Mononuclear cell (primary cell): ENCODE results near the gene CD70. TPM values are rescaled to one million over a fixed set of nuclear protein-coding genes. Genes with fewer than 3 reads are reported as not detected.
"Not testable (repeated sequence)": the region's sequence is repeated elsewhere in the genome, so short reads cannot be mapped to it uniquely, and the experiment has no call there.

Source experiments
- H3K27me3 ChIP-seq: 2 replicates; pipeline ENCODE4 v1.6.0; 2011; ENCODE audit warnings: low read length, control low read depth; ENCODE audit not compliant: insufficient read depth
- H3K4me1 ChIP-seq: 2 replicates; pipeline ENCODE4 v1.5.1; 2011; ENCODE audit warnings: mild to moderate bottlenecking, low read length, control low read depth; ENCODE audit not compliant: insufficient read depth
- H3K4me3 ChIP-seq: 2 replicates; pipeline ENCODE4 v1.5.1; 2011; ENCODE audit warnings: mild to moderate bottlenecking, low read length, moderate library complexity
- H3K9me3 ChIP-seq: 2 replicates; pipeline ENCODE4 v1.5.1; 2011; ENCODE audit warnings: low read depth, mild to moderate bottlenecking, control low read depth, low read length
- total RNA-seq: library from RNA; depleted of rRNA; stranded (reverse); fragments of >200 nt; gene quantifications from one replicate; pipeline ENCODE4 v1.2.3, GENCODE V29; 2012

CD70 gene
- 1.4 TPM for total RNA-seq

DNA sequence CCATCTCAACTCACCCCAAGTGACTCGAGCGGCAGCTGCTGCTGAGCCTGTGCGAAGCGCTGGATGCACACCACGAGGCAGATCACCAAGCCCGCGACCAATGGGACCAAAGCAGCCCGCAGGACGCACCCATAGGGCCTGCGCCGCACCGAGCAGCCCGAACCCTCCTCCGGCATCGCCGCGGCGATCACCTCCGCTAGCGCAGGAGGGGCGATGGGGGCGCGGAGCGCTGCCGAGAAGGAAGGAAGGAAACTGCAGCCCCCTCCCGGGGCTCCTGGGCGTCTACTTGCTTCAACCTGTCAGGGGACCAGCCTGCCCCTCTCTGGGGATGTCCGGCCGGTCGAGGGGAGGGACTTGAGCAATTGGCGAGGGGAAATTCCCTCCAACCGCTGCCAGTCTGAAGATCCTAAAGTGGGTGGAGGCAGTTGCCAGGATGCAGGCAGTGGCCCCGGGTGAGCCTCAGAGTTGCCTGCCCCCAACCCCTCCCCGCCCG, at the start of gene CD70:
Gene CD70, minus strand, starts transcription at position 324 of the 493 bp plus-strand sequence. Its CDS starts 148 bp downstream, at position 176.
- Histone ChIP-seq H3K9me3 (no peaks in the 10 kb centered on the region), H3K27me3 (peaks cover 73% of the 10 kb centered on the region), H3K4me3 (peak within 1 kb of the TSS; percentile 4), H3K4me1 (peaks cover 48% of the 10 kb centered on the region)

DNA sequence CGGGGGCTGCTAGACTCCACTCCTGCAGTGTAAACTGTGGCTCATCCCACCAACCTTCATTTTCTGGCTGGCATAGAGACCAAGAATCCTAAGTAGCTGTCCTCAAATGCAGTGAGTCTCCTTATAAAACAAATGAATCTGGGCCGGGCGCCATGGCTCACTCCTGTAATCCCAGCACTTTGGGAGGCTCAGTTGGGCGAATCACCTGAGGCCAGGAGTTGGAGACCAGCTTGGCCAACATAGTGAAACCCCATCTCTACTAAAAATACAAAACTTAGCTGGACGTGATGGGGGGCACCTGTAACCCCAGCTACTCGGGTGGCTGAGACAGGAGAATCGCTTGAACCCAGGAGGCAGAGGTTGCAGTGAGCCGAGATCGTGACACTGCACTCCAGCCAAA, 49.4 kb upstream of the CD70 start:
- not testable (repeated sequence) for H3K4me3 ChIP-seq, H3K27me3 ChIP-seq, H3K9me3 ChIP-seq
- H3K4me1 ChIP-seq = peaks cover 17% of the 10 kb centered on the region

DNA sequence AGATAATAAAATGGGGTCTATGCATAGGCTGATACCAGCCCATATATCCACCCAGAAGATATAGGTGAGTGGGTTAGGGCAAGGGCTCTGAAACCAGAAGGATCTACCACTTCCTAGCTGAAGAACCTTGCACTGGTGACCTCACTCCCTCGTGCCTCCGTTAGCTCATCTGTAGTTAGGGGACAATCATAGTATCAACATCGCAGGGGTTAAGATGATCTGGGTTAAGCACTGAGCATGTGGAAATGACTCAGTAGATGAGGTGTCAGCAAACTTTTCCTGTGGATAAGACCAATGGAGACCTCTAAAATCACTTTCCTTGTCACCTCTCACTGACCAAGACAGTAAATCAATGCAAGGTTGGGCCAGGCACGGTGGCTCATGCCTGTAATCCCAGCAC, 48.5 kb upstream of the CD70 start:
- Histone ChIP-seq H3K4me1 (peaks cover 17% of the 10 kb centered on the region), H3K27me3 (peaks cover 3% of the 10 kb centered on the region), H3K4me3 (no peak overlapping the region), H3K9me3 (no peaks in the 10 kb centered on the region)

DNA sequence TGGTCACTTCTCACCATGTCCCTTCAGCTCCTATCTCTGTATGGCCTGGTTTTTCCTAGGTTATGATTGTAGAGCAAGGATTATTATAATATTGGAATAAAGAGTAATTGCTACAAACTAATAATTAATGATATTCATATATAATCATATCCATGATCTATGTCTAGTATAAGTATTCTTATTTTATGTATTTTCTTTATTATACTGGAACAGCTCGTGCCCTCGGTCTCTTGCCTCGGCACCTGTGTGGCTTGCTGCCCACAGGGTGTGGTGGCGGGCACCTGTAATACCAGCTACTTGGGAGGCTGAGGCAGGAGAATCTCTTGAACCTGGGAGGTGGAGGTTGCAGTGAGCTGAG, 42.5 kb upstream of the CD70 start:
- H3K4me3 ChIP-seq, H3K4me1 ChIP-seq, H3K9me3 ChIP-seq, H3K27me3 ChIP-seq: not testable (repeated sequence)

DNA sequence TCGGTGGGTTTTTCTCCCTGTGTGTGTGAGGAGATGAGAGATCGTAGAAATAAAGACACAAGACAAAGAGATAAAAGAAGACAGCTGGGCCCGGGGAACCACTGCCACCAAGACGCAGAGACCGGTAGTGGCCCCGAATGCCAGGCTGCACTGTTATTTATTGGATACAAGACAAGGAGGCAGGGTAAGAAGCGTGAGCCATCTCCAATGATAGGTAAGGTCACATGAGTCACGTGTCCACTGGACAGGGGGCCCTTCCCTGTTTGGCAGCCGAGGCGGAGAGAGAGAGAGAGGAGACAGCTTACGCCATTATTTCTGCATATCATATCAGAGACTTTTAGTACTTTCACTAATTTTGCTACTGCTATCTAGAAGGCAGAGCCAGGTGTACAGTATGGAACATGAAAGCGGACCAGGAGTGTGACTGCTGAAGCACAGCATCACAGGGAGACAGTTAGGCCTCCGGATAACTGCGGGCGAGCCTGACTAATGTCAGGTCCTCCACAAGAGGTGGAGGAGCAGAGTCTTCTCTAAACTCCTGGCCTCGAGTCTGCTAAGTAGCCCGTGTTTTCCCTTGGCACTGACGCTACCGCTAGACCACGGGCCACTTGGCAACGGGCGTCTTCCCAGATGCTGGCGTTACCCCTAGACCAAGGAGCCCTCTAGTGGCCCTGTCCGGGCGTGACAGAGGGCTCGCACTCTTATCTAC, 42.0 kb upstream of the CD70 start:
- H3K4me3 ChIP-seq, H3K27me3 ChIP-seq, H3K4me1 ChIP-seq, H3K9me3 ChIP-seq: not testable (repeated sequence)

DNA sequence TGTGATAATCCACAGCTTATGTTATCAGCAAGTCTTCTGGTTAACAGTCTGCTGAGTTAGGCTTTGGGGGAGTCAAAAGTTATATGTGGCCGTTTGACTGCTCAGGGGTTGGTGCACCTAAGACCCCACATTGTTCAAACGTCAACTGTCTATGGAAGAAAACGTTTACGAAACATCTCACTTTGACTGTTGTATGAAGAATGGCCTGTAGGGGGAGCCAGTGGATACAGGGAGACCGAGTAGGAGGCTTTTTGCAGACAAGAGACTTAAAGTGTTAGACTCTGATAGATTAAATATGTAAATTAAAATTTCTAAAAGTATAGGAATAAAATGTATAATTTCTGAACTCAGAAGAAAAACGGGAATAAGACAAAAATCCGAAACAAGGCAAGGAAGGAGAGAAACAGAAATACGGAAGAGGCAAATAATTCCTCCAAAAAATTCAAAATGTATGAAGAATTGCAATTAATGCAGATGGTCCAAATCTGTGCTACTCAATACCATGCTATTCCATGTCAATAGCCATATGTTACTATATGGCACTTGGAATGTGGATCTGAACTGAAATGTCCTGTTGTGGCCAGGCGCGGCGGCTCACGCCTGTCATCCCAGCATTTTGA, 41.2 kb upstream of the CD70 start:
- no peak overlapping the region for H3K4me3 ChIP-seq
- H3K4me1 ChIP-seq = no peaks in the 10 kb centered on the region
- H3K27me3 ChIP-seq = no peaks in the 10 kb centered on the region
- H3K9me3 ChIP-seq = no peaks in the 10 kb centered on the region

DNA sequence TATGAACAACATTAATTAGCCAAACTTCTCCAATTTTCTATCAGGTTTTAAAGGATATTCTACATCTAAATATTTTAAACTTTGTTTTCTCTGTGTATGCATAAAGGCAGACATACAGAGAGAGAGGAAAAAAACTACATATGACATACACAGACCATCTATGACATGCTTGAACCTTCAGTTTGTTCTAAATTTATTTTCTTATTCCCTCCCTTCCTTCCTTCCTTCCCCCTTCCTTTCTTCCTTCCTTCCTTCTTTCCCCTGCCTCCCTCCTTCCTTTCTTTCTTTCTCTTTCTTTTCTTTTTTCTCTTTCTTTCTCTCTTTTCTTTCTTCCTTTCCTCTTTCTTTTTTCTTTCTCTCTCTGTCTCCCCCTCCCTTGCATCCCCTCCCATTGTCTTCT, 35.8 kb upstream of the CD70 start:
- no peak overlapping the region for H3K4me3 ChIP-seq
- H3K9me3 ChIP-seq = no peaks in the 10 kb centered on the region
- no peaks in the 10 kb centered on the region for H3K4me1 ChIP-seq
- H3K27me3 ChIP-seq = peaks cover 2% of the 10 kb centered on the region

DNA sequence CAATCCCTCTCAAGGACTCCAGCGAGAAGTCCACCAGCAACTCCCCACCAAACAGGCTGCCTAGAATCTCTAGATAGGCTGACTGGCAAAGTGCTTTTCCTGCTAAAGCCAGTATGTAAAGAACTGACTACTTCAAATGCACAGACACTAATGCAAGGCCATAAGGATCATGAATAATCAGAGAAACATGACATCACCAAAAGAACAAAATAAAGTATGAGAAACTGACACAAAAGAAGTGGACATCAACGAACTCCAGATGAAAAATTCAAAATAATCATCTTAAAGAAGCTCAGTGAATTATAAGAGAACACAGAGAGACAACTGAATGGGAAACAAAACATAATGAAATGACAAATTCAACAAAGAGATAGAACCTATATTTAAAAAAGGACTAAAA, 26.4 kb upstream of the CD70 start:
- Histone ChIP-seq H3K4me3 (no peak overlapping the region), H3K27me3 (peaks cover 35% of the 10 kb centered on the region), H3K4me1 (no peaks in the 10 kb centered on the region), H3K9me3 (peaks cover 5% of the 10 kb centered on the region)

DNA sequence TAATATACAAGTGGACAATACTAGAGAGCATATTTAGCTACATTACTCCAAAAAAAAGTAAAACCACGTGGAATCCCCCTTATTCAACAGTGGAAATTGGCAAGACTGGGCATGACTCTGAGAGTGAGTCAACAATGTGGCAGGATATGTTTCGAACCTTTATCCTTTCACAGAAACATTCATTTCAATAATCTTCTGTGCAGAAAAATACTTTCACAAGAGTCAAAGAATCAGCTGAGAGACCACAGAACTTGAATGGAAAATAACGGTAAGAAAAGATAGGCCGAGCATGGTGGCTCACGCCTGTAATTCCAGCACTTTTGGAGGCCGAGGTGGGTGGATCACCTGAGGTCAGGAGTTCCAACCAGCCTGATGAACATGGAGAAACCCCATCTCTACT, 25.1 kb upstream of the CD70 start:
- Histone ChIP-seq H3K27me3 (peaks cover 38% of the 10 kb centered on the region), H3K4me1 (no peaks in the 10 kb centered on the region), H3K9me3 (peaks cover 5% of the 10 kb centered on the region), H3K4me3 (no peak overlapping the region)

DNA sequence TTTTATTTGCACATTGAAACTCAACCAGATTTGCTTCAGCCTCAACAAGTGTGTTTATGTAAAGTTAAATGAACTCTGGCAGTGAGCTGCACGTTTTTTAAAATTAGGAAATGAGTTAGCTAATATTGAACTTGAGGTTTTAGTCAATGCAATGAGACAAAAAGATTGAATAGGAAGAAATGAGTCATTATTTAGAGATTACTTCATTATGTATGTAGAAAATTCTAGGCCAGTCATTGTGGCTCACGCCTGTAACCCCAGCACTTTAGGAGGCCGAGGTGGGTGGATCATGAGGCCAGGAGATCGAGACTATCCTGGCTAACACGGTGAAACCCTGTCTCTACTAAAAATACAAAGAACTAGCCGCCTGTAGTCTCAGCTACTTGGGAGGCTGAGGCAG, 22.8 kb upstream of the CD70 start:
- Histone ChIP-seq H3K4me1 (no peaks in the 10 kb centered on the region), H3K4me3 (no peak overlapping the region), H3K27me3 (peaks cover 35% of the 10 kb centered on the region), H3K9me3 (peaks cover 5% of the 10 kb centered on the region)

- Histone ChIP-seq H3K27me3 (peaks cover 24% of the 10 kb centered on the region), H3K4me1 (no peaks in the 10 kb centered on the region), H3K9me3 (no peaks in the 10 kb centered on the region), H3K4me3 (no peak overlapping the region)
These were observed 20.2 kb upstream of the CD70 start for GRCh38 chr19:6610934-6611852.

GRCh38 chr19:6608940-6609339, 18.0 kb upstream of the CD70 start:
- Histone ChIP-seq H3K9me3 (no peaks in the 10 kb centered on the region), H3K27me3 (peaks cover 22% of the 10 kb centered on the region), H3K4me3 (no peak overlapping the region), H3K4me1 (peaks cover 2% of the 10 kb centered on the region)

DNA sequence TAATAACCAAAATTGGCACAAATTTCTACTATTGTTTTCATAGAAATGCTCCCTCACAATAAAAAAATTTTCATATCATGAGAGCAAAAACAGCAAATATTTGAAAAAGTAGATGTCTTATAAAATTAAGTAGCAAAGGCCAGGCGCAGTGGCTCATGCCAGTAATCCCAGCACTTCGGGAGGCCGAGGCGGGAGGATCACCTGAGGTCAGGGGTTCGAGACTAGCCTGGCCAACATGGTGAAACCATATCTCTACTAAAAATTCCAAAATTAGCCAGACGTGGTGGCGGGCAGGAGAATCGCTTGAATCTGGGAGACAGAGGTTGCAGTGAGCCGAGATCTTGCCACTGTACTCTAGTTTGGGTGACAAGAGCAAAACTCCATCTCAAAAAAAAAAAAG, 17.2 kb upstream of the CD70 start:
- not testable (repeated sequence) for H3K9me3 ChIP-seq, H3K4me1 ChIP-seq, H3K4me3 ChIP-seq
- peaks cover 22% of the 10 kb centered on the region for H3K27me3 ChIP-seq

- Histone ChIP-seq H3K27me3 (peaks cover 16% of the 10 kb centered on the region), H3K4me1 (peaks cover 10% of the 10 kb centered on the region)
- not testable (repeated sequence) for H3K4me3 ChIP-seq, H3K9me3 ChIP-seq
These were observed 15.5 kb upstream of the CD70 start for GRCh38 chr19:6606276-6607070.

DNA sequence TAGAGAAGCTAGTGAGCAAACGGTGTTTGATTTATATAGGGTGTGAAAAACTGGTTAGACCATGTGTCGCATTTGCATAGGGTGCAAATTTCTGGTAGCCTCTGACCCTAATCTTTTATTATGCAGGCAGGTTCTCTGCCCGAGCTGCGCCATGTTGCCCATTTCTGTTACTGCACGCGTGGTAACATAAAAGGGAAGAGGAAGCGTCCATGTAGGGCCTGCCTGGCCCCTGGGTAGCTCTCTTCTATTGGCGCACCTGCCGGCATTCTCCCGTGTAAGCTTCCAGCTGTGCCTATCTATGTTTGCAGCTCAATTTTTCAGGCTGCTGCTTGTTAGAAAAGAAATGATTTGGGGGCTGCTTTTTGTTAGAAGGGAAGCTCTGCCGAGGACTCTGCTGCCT, 14.0 kb upstream of the CD70 start:
- H3K27me3 ChIP-seq = peaks cover 6% of the 10 kb centered on the region
- no peaks in the 10 kb centered on the region for H3K9me3 ChIP-seq
- no peak overlapping the region for H3K4me3 ChIP-seq
- peaks cover 10% of the 10 kb centered on the region for H3K4me1 ChIP-seq
